OCI-LY3 (cell line): ENCODE results near the gene MED8.

Experiments
- H2AFZ ChIP-seq: fragments of 200-600, 300-600 bp; shearing (Covaris generic); 2 replicates; pipeline ENCODE4 v1.6.0; 2014; ENCODE audit warnings: antibody characterized with exemption, low read depth, low read length
- H3K27ac ChIP-seq: fragments of 200-600, 300-600 bp; sonication (generic); 2 replicates; pipeline ENCODE4 v1.5.1; 2014; ENCODE audit warnings: mild to moderate bottlenecking, low read length, moderate library complexity, mixed read lengths
- H3K27me3 ChIP-seq: fragments of 200-600, 300-600 bp; sonication (generic); 2 replicates; pipeline ENCODE4 v1.6.1; 2014; ENCODE audit warnings: low read depth, low read length, mixed read lengths
- H3K36me3 ChIP-seq: fragments of 200-600, 300-600 bp; sonication (generic); replicated peaks from 2 replicates; pipeline ENCODE3; 2014; ENCODE audit warnings: low read depth, low read length, mixed read lengths
- H3K4me1 ChIP-seq: fragments of 300-600, 200-600 bp; sonication (generic); 2 replicates; pipeline ENCODE4 v1.6.1; 2014; ENCODE audit warnings: low read length, mixed read lengths
- H3K4me2 ChIP-seq: fragments of 200-600, 300-600 bp; sonication (generic); 2 replicates; pipeline ENCODE4 v1.6.1; 2014; ENCODE audit warnings: low read length, mixed read lengths
- H3K4me3 ChIP-seq: fragments of 300-600, 200-600 bp; sonication (generic); 2 replicates; pipeline ENCODE4 v1.5.1; 2014; ENCODE audit warnings: antibody characterized with exemption, mild to moderate bottlenecking, low read length, moderate library complexity
- H3K79me2 ChIP-seq: fragments of 300-600, 200-600 bp; shearing (Covaris generic); 2 replicates; pipeline ENCODE4 v1.6.1; 2014; ENCODE audit warnings: mild to moderate bottlenecking, low read length, mixed read lengths
- H3K9ac ChIP-seq: fragments of 300-600, 200-600 bp; shearing (Covaris generic); 2 replicates; pipeline ENCODE4 v1.6.0; 2014; ENCODE audit warnings: mild to moderate bottlenecking, low read length, moderate library complexity
- H3K9me3 ChIP-seq: fragments of 200-600, 300-600 bp; shearing (Covaris generic); 2 replicates; pipeline ENCODE4 v1.6.1; 2014; ENCODE audit warnings: low read length, mixed read lengths; ENCODE audit not compliant: insufficient read depth
- H4K20me1 ChIP-seq: fragments of 200-600, 300-600 bp; sonication (generic); 2 replicates; pipeline ENCODE4 v1.6.1; 2016; ENCODE audit warnings: low read length, mixed read lengths; ENCODE audit not compliant: insufficient read depth
- EZH2phosphoT487 ChIP-seq: fragments of 200-600 bp; shearing (Covaris generic); IDR thresholded peaks from 2 replicates; pipeline ENCODE4 v1.6.1; 2018; ENCODE audit warnings: antibody characterized with exemption, mixed run types, low read depth
- TF ChIP-seq, protein P1 (sequence below): fragments of 200-600, 300-600 bp; sonication (generic); IDR thresholded peaks from 2 replicates; pipeline ENCODE4 v1.5.1; 2014; ENCODE audit warnings: antibody characterized with exemption, low read length, low read depth

MED8 gene

GRCh38 chr1:43427941-43428340, 38.3 kb upstream of the MED8 start:
- Histone ChIP-seq H3K79me2 (no peaks in the 10 kb centered on the region), H3K36me3 (no peaks in the 10 kb centered on the region)

GRCh38 chr1:43427524-43427923, 37.9 kb upstream of the MED8 start:
- no peak overlapping the region for H3K27ac ChIP-seq
- no peaks in the 10 kb centered on the region for H3K4me1 ChIP-seq
- no peak overlapping the region for H3K9ac ChIP-seq
- H3K27me3 ChIP-seq = no peaks in the 10 kb centered on the region
- H3K36me3 ChIP-seq = no peaks in the 10 kb centered on the region
- no peak overlapping the region for H3K4me2 ChIP-seq
- no peak overlapping the region for H2AFZ ChIP-seq
- no peaks in the 10 kb centered on the region for H4K20me1 ChIP-seq
- TF ChIP-seq, protein P1, sequence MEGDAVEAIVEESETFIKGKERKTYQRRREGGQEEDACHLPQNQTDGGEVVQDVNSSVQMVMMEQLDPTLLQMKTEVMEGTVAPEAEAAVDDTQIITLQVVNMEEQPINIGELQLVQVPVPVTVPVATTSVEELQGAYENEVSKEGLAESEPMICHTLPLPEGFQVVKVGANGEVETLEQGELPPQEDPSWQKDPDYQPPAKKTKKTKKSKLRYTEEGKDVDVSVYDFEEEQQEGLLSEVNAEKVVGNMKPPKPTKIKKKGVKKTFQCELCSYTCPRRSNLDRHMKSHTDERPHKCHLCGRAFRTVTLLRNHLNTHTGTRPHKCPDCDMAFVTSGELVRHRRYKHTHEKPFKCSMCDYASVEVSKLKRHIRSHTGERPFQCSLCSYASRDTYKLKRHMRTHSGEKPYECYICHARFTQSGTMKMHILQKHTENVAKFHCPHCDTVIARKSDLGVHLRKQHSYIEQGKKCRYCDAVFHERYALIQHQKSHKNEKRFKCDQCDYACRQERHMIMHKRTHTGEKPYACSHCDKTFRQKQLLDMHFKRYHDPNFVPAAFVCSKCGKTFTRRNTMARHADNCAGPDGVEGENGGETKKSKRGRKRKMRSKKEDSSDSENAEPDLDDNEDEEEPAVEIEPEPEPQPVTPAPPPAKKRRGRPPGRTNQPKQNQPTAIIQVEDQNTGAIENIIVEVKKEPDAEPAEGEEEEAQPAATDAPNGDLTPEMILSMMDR = no peak
- no peak for TF ChIP-seq EZH2phosphoT487
- no peak overlapping the region for H3K4me3 ChIP-seq
- H3K79me2 ChIP-seq = no peaks in the 10 kb centered on the region
- no peaks in the 10 kb centered on the region for H3K9me3 ChIP-seq

More at GRCh38 chr1:43427941-43428340, 38.3 kb upstream of the MED8 start:
- H3K9me3 ChIP-seq = no peaks in the 10 kb centered on the region
- H3K9ac ChIP-seq = no peak overlapping the region
- H3K4me2 ChIP-seq = no peak overlapping the region
- H3K27me3 ChIP-seq = no peaks in the 10 kb centered on the region
- no peaks in the 10 kb centered on the region for H3K4me1 ChIP-seq
- H3K4me3 ChIP-seq = no peak overlapping the region
- no peaks in the 10 kb centered on the region for H4K20me1 ChIP-seq
- no peak overlapping the region for H3K27ac ChIP-seq
- no peak for TF ChIP-seq EZH2phosphoT487
- TF ChIP-seq, protein P1 = no peak
- H2AFZ ChIP-seq = no peak overlapping the region

DNA sequence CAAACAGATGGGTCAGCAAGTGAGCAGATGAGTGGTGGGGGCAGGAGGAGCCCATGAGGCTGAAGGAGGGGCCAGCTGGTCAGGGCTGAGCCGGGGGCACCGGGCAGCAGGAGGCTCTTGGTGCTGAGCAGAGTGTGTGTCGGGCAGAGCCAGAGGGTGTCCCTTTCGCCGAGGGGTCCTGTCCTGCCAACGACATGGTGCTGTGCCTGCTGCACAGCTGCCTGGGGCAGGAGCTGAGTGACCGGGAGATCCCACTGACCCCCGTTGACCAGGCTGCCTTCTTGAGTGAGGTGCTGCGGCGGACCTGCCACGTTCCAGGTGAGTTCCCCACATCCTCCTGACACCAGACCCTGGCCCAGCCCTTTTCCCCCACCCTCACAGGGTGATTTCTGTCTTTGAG, 36.6 kb upstream of the MED8 start:
- no peak overlapping the region for H2AFZ ChIP-seq
- TF ChIP-seq EZH2phosphoT487 = no peak
- TF ChIP-seq, protein P1 = no peak
- H3K4me1 ChIP-seq = no peaks in the 10 kb centered on the region
- no peak overlapping the region for H3K27ac ChIP-seq
- no peaks in the 10 kb centered on the region for H3K27me3 ChIP-seq
- H3K9me3 ChIP-seq = no peaks in the 10 kb centered on the region
- H4K20me1 ChIP-seq = no peaks in the 10 kb centered on the region
- no peak overlapping the region for H3K9ac ChIP-seq
- no peak overlapping the region for H3K4me2 ChIP-seq
- no peaks in the 10 kb centered on the region for H3K79me2 ChIP-seq
- H3K36me3 ChIP-seq = no peaks in the 10 kb centered on the region
- no peak overlapping the region for H3K4me3 ChIP-seq

DNA sequence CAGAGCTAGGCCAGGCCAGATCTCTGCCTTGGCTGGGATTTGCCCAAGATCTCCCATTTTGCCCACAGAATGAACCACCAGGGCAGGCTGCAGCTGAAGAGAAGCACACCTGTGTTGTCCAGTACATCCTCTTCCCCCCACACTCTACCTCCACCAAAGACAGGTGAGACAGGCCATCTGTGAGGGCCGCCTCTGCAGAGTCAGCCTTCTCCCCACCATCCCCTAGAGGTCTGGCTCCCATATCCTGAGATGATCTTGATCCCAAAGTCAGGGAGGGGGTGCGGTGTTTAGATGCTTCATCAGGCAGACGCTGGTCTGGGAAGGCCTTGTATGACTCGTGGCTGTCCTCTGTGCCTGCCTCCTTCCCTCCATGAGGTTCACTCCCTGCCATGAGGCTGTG, 35.4 kb upstream of the MED8 start:
- no peaks in the 10 kb centered on the region for H3K4me1 ChIP-seq
- no peak overlapping the region for H2AFZ ChIP-seq
- no peak overlapping the region for H3K4me2 ChIP-seq
- H3K27me3 ChIP-seq = no peaks in the 10 kb centered on the region
- peaks cover 2% of the 10 kb centered on the region for H3K36me3 ChIP-seq
- H4K20me1 ChIP-seq = no peaks in the 10 kb centered on the region
- no peaks in the 10 kb centered on the region for H3K9me3 ChIP-seq
- TF ChIP-seq, protein P1 = no peak
- TF ChIP-seq EZH2phosphoT487 = no peak
- no peaks in the 10 kb centered on the region for H3K79me2 ChIP-seq
- H3K4me3 ChIP-seq = no peak overlapping the region
- no peak overlapping the region for H3K9ac ChIP-seq
- H3K27ac ChIP-seq = no peak overlapping the region
